Neuronal stem cell (in vitro differentiated cells): Measurements from ENCODE around the gene PVALB.

ENCODE experiments used
- DNase-seq: peaks from one replicate; pipeline ENCODE4 v3.0.0-alpha.2; 2013; ENCODE audit warnings: low spot score
- H2AFZ ChIP-seq: one replicate; pipeline ENCODE4 v1.6.1; 2013; ENCODE audit warnings: mild to moderate bottlenecking, low read length, inconsistent platforms
- H2AK5ac ChIP-seq: 2 replicates; pipeline ENCODE4 v1.6.1; 2013; ENCODE audit warnings: low read depth, mild to moderate bottlenecking, inconsistent platforms, low read length, moderate library complexity, mixed read lengths
- H2BK120ac ChIP-seq: 2 replicates; pipeline ENCODE4 v1.6.1; 2013; ENCODE audit warnings: low read depth, mild to moderate bottlenecking, inconsistent platforms, low read length, moderate library complexity, mixed read lengths
- H2BK12ac ChIP-seq: one replicate; pipeline ENCODE4 v1.6.1; 2013; ENCODE audit warnings: low read length, inconsistent platforms
- H2BK15ac ChIP-seq: 2 replicates; pipeline ENCODE4 v1.6.1; 2013; ENCODE audit warnings: mild to moderate bottlenecking, low read length, inconsistent platforms, mixed read lengths
- H2BK5ac ChIP-seq: one replicate; pipeline ENCODE4 v1.6.1; 2013; ENCODE audit warnings: inconsistent platforms, mild to moderate bottlenecking, low read length, moderate library complexity
- H3K14ac ChIP-seq: one replicate; pipeline ENCODE4 v1.6.1; 2013; ENCODE audit warnings: low read length, inconsistent platforms
- H3K18ac ChIP-seq: 2 replicates; pipeline ENCODE4 v1.6.1; 2013; ENCODE audit warnings: low read length, inconsistent platforms
- H3K23ac ChIP-seq: 2 replicates; pipeline ENCODE4 v1.6.1; 2013; ENCODE audit warnings: low read depth, mild to moderate bottlenecking, mixed read lengths, low read length, inconsistent platforms; ENCODE audit not compliant: poor library complexity
- H3K27ac ChIP-seq: replicated peaks from 3 replicates; pipeline ENCODE4 v1.5.1; 2013; ENCODE audit warnings: low read length, inconsistent platforms
- H3K27me3 ChIP-seq, 3 experiments: 2 replicates each; pipeline ENCODE4 v1.6.1; 2013; ENCODE audit warnings: low read length in 3 of 3, mild to moderate bottlenecking in 2 of 3, inconsistent platforms in 1 of 3, low read depth in 1 of 3, mixed read lengths in 1 of 3, moderate library complexity in 1 of 3; ENCODE audit not compliant: control insufficient read depth in 3 of 3, insufficient read depth in 3 of 3
- H3K36me3 ChIP-seq, 2 donors: replicated peaks in 1 of 2; 2 replicates each; pipeline ENCODE4 v1.6.1; 2013; ENCODE audit warnings: low read length in 2 of 2; ENCODE audit not compliant: control insufficient read depth in 2 of 2, insufficient read depth in 2 of 2
- H3K4ac ChIP-seq: 2 replicates; pipeline ENCODE4 v1.6.1; 2013; ENCODE audit warnings: inconsistent platforms, mild to moderate bottlenecking, low read length, moderate library complexity
- H3K4me1 ChIP-seq, 2 donors: 1 replicate in 1 of 2; 2 replicates in 1 of 2; pipeline ENCODE4 v1.6.1; 2013; ENCODE audit warnings: low read length in 2 of 2, low read depth in 1 of 2; ENCODE audit not compliant: control insufficient read depth in 2 of 2, insufficient read depth in 1 of 2
- H3K4me2 ChIP-seq: one replicate; pipeline ENCODE4 v1.6.1; 2013; ENCODE audit warnings: mild to moderate bottlenecking, low read length, inconsistent platforms; ENCODE audit not compliant: insufficient read depth, poor library complexity, severe bottlenecking
- H3K4me3 ChIP-seq, 2 donors: 2 replicates each; pipeline ENCODE4 v1.5.1; 2013; ENCODE audit warnings: low read length in 2 of 2, mild to moderate bottlenecking in 2 of 2, inconsistent platforms in 1 of 2, moderate library complexity in 1 of 2
- H3K79me1 ChIP-seq: one replicate; pipeline ENCODE4 v1.6.1; 2013; ENCODE audit warnings: low read depth, mild to moderate bottlenecking, inconsistent platforms, low read length, moderate library complexity
- H3K9ac ChIP-seq: one replicate; pipeline ENCODE4 v1.6.1; 2013; ENCODE audit warnings: mild to moderate bottlenecking, low read depth, low read length, inconsistent platforms; ENCODE audit not compliant: poor library complexity
- H3K9me3 ChIP-seq, 2 donors: replicated peaks in 1 of 2; 2 replicates each; pipeline versions ENCODE3 to v1.6.1; 2013; ENCODE audit warnings: low read length in 2 of 2, mild to moderate bottlenecking in 2 of 2, inconsistent platforms in 1 of 2, low read depth in 1 of 2, mixed read lengths in 1 of 2, moderate library complexity in 1 of 2; ENCODE audit not compliant: control insufficient read depth in 2 of 2, insufficient read depth in 1 of 2
- H4K8ac ChIP-seq: one replicate; pipeline ENCODE4 v1.6.1; 2013; ENCODE audit warnings: low read depth, mild to moderate bottlenecking, inconsistent platforms, low read length, moderate library complexity
- H4K91ac ChIP-seq: one replicate; pipeline ENCODE4 v1.6.1; 2013; ENCODE audit warnings: low read length, low read depth, mild to moderate bottlenecking, inconsistent platforms; ENCODE audit not compliant: poor library complexity
- WGBS, 2 donors: extraction: QIAGEN DNeasy Blood & Tissue Kit; methylation state at CpG; one replicate each; pipeline ENCODE4 v1.1.7; 2013; ENCODE audit warnings: missing lambda C conversion rate in 2 of 2, mixed read lengths in 1 of 2; ENCODE audit not compliant: insufficient read length in 2 of 2, insufficient replicate concordance in 1 of 2; ENCODE audit errors: extremely low coverage in 2 of 2; 5-methylcytosine and 5-hydroxymethylcytosine counted together

PVALB gene

DNA sequence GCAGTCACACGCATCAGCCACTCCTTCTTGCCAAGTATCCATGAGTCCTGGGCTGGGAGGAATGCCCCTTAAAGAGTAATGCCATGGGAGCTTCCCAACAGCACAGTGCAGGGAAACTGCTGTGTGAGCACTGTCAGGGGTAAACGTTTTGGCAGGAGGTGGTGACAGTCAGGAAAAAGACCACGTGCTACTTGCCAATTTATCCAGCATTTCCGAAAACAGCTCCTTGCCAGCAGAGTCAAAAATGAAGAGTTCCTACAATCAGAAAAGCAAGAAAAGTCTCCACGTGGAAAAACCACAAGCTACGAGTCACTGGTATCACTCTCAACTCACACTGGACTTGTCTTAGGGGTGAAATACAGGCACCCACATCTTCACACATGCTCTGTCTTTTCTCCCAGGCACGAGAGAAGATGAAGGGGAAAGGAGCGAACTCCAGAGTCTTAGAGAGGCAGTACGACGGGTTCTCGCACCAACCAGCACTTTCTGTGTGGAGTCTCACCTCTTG is 50.8 kb downstream of the PVALB start:
- H3K36me3 ChIP-seq: peaks cover 30 to 68% of the 10 kb centered on the region in 2 donors
- H2BK15ac ChIP-seq: no peak overlapping the region
- no peak overlapping the region for H3K27ac ChIP-seq
- peaks cover 4 to 8% of the 10 kb centered on the region in 2 donors for H3K4me1 ChIP-seq
- H3K23ac ChIP-seq: no peak overlapping the region
- H3K14ac ChIP-seq: no peak overlapping the region
- H3K9me3 ChIP-seq: no peaks in the 10 kb centered on the region
- no peak overlapping the region for H3K4ac ChIP-seq
- H2AK5ac ChIP-seq: no peak overlapping the region
- no peak overlapping the region for H3K18ac ChIP-seq
- no peak overlapping the region for H2BK12ac ChIP-seq
- H2AFZ ChIP-seq: no peak overlapping the region
- no peak overlapping the region for H3K4me2 ChIP-seq
- DNase-seq: no peak
- H3K27me3 ChIP-seq: no peaks in the 10 kb centered on the region
- H2BK120ac ChIP-seq: no peak overlapping the region
- H4K91ac ChIP-seq: no peak overlapping the region
- no peaks in the 10 kb centered on the region for H3K79me1 ChIP-seq
- H3K9ac ChIP-seq: peak overlapping the region; percentile 26
- WGBS, 2 donors: no CpG with 5 or more reads among the region's 11 CpGs
- no peak overlapping the region for H4K8ac ChIP-seq
- H2BK5ac ChIP-seq: no peak overlapping the region
- no peak overlapping the region for H3K4me3 ChIP-seq

DNA sequence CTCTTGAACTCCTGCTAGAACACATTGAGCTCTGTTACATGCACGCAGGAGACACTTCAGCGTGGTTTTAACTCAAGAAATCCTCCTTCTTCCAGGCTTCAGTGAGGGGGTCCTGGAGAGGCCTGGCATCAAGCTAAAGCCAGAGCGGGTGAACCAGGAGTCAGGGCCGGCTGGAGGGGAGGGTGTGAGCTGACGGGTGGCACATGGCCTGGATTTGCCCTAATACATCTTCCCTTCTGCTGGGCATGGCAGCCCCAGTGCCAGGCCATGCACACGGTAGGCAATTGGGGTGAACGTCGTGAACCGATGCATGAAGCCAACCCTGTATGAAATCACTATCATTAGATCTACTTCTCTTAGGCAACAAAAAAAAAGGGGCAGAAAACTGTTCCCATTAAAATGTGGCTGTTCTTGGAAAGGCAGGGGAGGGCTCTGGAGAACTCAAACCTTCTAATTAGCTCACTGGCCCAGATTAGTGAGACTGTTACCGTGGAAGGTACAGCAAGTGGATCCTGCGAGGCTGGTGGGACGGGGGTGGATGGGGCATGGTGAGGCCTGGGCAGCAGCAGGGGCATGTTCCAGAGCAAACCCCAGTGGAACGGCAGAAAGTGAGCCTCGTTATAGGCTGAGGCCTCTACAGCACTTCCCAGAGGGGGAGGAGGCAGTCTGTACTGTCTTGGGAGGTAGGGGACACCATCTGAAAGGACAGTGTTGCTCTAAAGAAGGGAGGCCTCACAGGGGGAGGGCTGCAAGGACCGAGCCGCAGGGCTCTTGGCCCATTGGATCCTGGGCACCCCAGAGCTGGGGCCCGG is 51.5 kb downstream of the PVALB start:
- Histone ChIP-seq H3K14ac (no peak overlapping the region), H3K36me3 (peaks cover 30 to 74% of the 10 kb centered on the region in 2 donors), H3K27me3 (no peaks in the 10 kb centered on the region), H2BK5ac (no peak overlapping the region), H3K79me1 (no peaks in the 10 kb centered on the region), H2AK5ac (no peak overlapping the region), H2BK15ac (no peak overlapping the region), H4K91ac (no peak overlapping the region), H3K4me3 (no peak overlapping the region), H3K4me2 (no peak overlapping the region), H3K4ac (no peak overlapping the region), H3K4me1 (peaks cover 0 to 2% of the 10 kb centered on the region in 2 donors), H3K18ac (no peak overlapping the region), H3K9ac (peak overlapping the region; percentile 68), H2AFZ (no peak overlapping the region), H2BK120ac (no peak overlapping the region), H3K9me3 (no peaks in the 10 kb centered on the region), H4K8ac (no peak overlapping the region), H3K23ac (no peak overlapping the region), H3K27ac (no peak overlapping the region), H2BK12ac (no peak overlapping the region)
- no CpG with 5 or more reads among the region's 17 CpGs for WGBS, 2 donors
- no peak for DNase-seq

DNA sequence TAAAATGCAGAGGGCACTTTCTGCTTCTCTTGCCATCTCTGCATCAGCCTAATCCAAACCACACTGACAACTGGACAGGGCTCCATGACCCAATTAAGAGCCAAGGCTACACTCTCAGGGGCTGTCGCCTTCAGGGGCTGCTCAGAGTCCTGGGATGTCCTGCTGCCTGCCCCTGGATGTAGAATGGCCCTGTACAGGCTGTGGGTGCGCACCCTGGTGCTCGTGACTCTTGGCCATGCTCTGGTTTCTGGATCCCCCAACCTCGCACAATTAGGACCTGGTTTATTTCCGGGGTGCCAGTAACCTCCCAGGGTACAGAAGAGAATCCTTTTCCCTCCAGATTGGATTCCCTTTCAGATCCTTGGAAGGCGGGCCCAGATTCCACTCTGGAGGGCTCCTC is 52.2 kb downstream of the PVALB start:
- Histone ChIP-seq H3K9ac (no peak overlapping the region), H2AK5ac (no peak overlapping the region), H4K91ac (no peak overlapping the region), H3K36me3 (peaks cover 30 to 75% of the 10 kb centered on the region in 2 donors), H3K23ac (no peak overlapping the region), H3K79me1 (no peaks in the 10 kb centered on the region), H3K4ac (no peak overlapping the region), H2BK5ac (no peak overlapping the region), H3K4me1 (no peaks in the 10 kb centered on the region), H2BK120ac (no peak overlapping the region), H3K27me3 (no peaks in the 10 kb centered on the region), H3K27ac (no peak overlapping the region), H2AFZ (no peak overlapping the region), H4K8ac (no peak overlapping the region), H3K4me2 (no peak overlapping the region), H3K9me3 (no peaks in the 10 kb centered on the region), H3K14ac (no peak overlapping the region), H3K4me3 (no peak overlapping the region), H2BK15ac (no peak overlapping the region), H2BK12ac (no peak overlapping the region), H3K18ac (no peak overlapping the region)
- no CpG with 5 or more reads among the region's 6 CpGs for WGBS, 2 donors
- no peak for DNase-seq

DNA sequence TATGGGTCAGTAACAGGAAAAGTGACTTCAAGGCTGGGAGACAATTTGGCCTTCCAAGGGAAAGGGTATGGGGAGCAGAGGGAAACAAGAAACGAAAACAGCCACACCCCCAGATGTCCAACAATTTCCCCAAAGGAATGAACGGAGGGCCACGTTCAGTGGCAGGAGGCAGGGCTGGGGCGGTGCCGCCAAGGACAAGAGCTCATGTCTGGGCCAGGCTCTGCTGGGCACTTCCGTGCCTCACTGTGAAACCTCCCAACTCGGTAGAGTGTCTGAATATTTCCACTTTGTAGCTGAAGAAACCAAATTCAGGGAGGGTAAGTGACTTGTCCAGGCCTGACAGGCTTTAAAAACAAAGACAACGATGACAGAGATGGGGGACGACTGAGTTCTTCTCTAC is 52.8 kb downstream of the PVALB start:
- Histone ChIP-seq H3K36me3 (peaks cover 30 to 75% of the 10 kb centered on the region in 2 donors), H2BK5ac (no peak overlapping the region), H3K4me2 (no peak overlapping the region), H3K4me3 (no peak overlapping the region), H2BK12ac (no peak overlapping the region), H3K14ac (no peak overlapping the region), H3K9ac (no peak overlapping the region), H2AK5ac (no peak overlapping the region), H3K23ac (no peak overlapping the region), H3K9me3 (no peaks in the 10 kb centered on the region), H3K79me1 (no peaks in the 10 kb centered on the region), H2BK15ac (no peak overlapping the region), H4K8ac (no peak overlapping the region), H3K4me1 (no peaks in the 10 kb centered on the region), H3K18ac (no peak overlapping the region), H2BK120ac (no peak overlapping the region), H3K27me3 (no peaks in the 10 kb centered on the region), H3K27ac (no peak overlapping the region), H3K4ac (no peak overlapping the region), H4K91ac (no peak overlapping the region), H2AFZ (no peak overlapping the region)
- WGBS, 2 donors: no CpG with 5 or more reads among the region's 9 CpGs
- DNase-seq: no peak
